OCI-M1 (cell line): ENCODE results near the gene MCF2L2.
"Not testable (repeated sequence)": the region's sequence is repeated elsewhere in the genome, so short reads cannot be mapped to it uniquely, and the experiment has no call there.

Experiments
- DNase-seq: peaks from one replicate; lab custom pipeline; 2025; lab: John Stamatoyannopoulos, UW

Gene MCF2L2

GRCh38 chr3:183428447-183429211, at the start of gene MCF2L2:
Gene MCF2L2 (minus strand): TSS chr3:183428619. CDS start chr3:183427977, 642 bp downstream.
- no peak for DNase-seq

GRCh38 chr3:183477801-183478456, 49.5 kb upstream of the MCF2L2 start:
- no peak for DNase-seq

- not testable (repeated sequence) for DNase-seq
Observed at GRCh38 chr3:183475764-183476162, 47.3 kb upstream of the MCF2L2 start.

GRCh38 chr3:183475016-183475763, 46.8 kb upstream of the MCF2L2 start:
- DNase-seq, result no peak

GRCh38 chr3:183473969-183474368, 45.5 kb upstream of the MCF2L2 start:
- DNase-seq, result no peak

- DNase-seq, result no peak
Observed at GRCh38 chr3:183472155-183472554, 43.7 kb upstream of the MCF2L2 start.

GRCh38 chr3:183468424-183468823, 40.0 kb upstream of the MCF2L2 start:
- no peak for DNase-seq

GRCh38 chr3:183466575-183466974, 38.2 kb upstream of the MCF2L2 start:
- DNase-seq, result no peak

- DNase-seq, result not testable (repeated sequence)
Observed at GRCh38 chr3:183465710-183466109, 37.3 kb upstream of the MCF2L2 start.

- DNase-seq, result no peak
Observed at GRCh38 chr3:183464480-183464879, 36.1 kb upstream of the MCF2L2 start.

- no peak for DNase-seq
Observed at GRCh38 chr3:183460081-183461055, 31.9 kb upstream of the MCF2L2 start.

GRCh38 chr3:183455089-183455488, 26.7 kb upstream of the MCF2L2 start:
- no peak for DNase-seq

GRCh38 chr3:183454064-183454463, 25.6 kb upstream of the MCF2L2 start:
- no peak for DNase-seq

GRCh38 chr3:183449791-183450190, 21.4 kb upstream of the MCF2L2 start:
- no peak for DNase-seq

GRCh38 chr3:183449391-183449790, 21.0 kb upstream of the MCF2L2 start:
- peak; percentile 38 for DNase-seq

- no peak for DNase-seq
Observed at GRCh38 chr3:183448369-183449128, 20.1 kb upstream of the MCF2L2 start.

- peak; percentile 87 for DNase-seq
Observed at GRCh38 chr3:183447206-183448001, 19.0 kb upstream of the MCF2L2 start.

GRCh38 chr3:183446838-183447205, 18.4 kb upstream of the MCF2L2 start:
- no peak for DNase-seq

GRCh38 chr3:183444748-183445147, 16.3 kb upstream of the MCF2L2 start:
- DNase-seq, result no peak
